Calu3 (cell line): ENCODE data around the gene SLC29A4. TPM values are rescaled to one million over a fixed set of nuclear protein-coding genes. Genes with fewer than 3 reads are reported as not detected.

Source experiments
- BruUV-seq: library from RNA; stranded (reverse); fragments of 400-500 nt; replicated peaks from 2 replicates; lab custom pipeline; 2021; lab: Mats Ljungman, UMichigan
- CTCF ChIA-PET: fragments of 300-600 bp; sonication (Branson Sonifier 250); formaldehyde crosslinking; loops from one replicate; lab custom pipeline; 2022; ENCODE audit warnings: antibody characterized with exemption; lab: Charles Lee
- DNase-seq: peaks from one replicate; pipeline ENCODE4 v3.0.0; 2022
- H3K27ac Mint-ChIP-seq: one replicate; pipeline ENCODE4 v1.8.0; 2022; ENCODE audit warnings: mixed read lengths; ENCODE audit not compliant: unreplicated experiment
- H3K27me3 Mint-ChIP-seq: one replicate; pipeline ENCODE4 v1.8.0; 2022; ENCODE audit warnings: mixed read lengths; ENCODE audit not compliant: unreplicated experiment
- H3K36me3 Mint-ChIP-seq: one replicate; pipeline ENCODE4 v1.8.0; 2022; ENCODE audit warnings: mild to moderate bottlenecking, moderate library complexity, mixed read lengths; ENCODE audit not compliant: insufficient read depth, unreplicated experiment
- H3K4me1 Mint-ChIP-seq: one replicate; pipeline ENCODE4 v1.8.0; 2022; ENCODE audit warnings: mild to moderate bottlenecking, low read depth, mixed read lengths; ENCODE audit not compliant: unreplicated experiment
- H3K4me3 Mint-ChIP-seq: one replicate; pipeline ENCODE4 v1.8.0; 2022; ENCODE audit warnings: mild to moderate bottlenecking, low read depth, moderate library complexity, mixed read lengths; ENCODE audit not compliant: unreplicated experiment
- H3K9me3 Mint-ChIP-seq: one replicate; pipeline ENCODE4 v1.8.0; 2022; ENCODE audit warnings: low read depth, mixed read lengths; ENCODE audit not compliant: unreplicated experiment
- intact Hi-C: fragments of 100-400 bp; cut with micrococcal nuclease; formaldehyde crosslinking; loops from one replicate; pipeline ENCODE4 v1.10.0; 2022; ENCODE audit not compliant: unreplicated experiment
- total RNA-seq: library from RNA; stranded (reverse); gene quantifications from 2 replicates; pipeline ENCODE4 v1.2.3, GENCODE V29; 2022
- TF ChIP-seq, protein P1 (sequence below): fragments of 200-600 bp; IDR thresholded peaks from one replicate; pipeline ENCODE4 v1.8.0; 2022; ENCODE audit warnings: antibody characterized with exemption; ENCODE audit not compliant: unreplicated experiment

The SLC29A4 gene
- total RNA-seq, 1 experiment from 2014 or later: 2.5 TPM

GRCh38 chr7:5348134-5349004, 65.6 kb downstream of the SLC29A4 start:
- no TSS peak for BruUV-seq
- TF ChIP-seq, protein P1, sequence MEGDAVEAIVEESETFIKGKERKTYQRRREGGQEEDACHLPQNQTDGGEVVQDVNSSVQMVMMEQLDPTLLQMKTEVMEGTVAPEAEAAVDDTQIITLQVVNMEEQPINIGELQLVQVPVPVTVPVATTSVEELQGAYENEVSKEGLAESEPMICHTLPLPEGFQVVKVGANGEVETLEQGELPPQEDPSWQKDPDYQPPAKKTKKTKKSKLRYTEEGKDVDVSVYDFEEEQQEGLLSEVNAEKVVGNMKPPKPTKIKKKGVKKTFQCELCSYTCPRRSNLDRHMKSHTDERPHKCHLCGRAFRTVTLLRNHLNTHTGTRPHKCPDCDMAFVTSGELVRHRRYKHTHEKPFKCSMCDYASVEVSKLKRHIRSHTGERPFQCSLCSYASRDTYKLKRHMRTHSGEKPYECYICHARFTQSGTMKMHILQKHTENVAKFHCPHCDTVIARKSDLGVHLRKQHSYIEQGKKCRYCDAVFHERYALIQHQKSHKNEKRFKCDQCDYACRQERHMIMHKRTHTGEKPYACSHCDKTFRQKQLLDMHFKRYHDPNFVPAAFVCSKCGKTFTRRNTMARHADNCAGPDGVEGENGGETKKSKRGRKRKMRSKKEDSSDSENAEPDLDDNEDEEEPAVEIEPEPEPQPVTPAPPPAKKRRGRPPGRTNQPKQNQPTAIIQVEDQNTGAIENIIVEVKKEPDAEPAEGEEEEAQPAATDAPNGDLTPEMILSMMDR: no peak
- DNase-seq: no peak
- Mint-ChIP-seq H3K27me3 (no peaks in the 10 kb centered on the region), H3K9me3 (no peaks in the 10 kb centered on the region), H3K4me1 (no peaks in the 10 kb centered on the region), H3K4me3 (no peak overlapping the region), H3K36me3 (peaks cover 57% of the 10 kb centered on the region), H3K27ac (no peak overlapping the region)
- intact Hi-C loops: no loop called here
- CTCF ChIA-PET: no interaction called here

DNA sequence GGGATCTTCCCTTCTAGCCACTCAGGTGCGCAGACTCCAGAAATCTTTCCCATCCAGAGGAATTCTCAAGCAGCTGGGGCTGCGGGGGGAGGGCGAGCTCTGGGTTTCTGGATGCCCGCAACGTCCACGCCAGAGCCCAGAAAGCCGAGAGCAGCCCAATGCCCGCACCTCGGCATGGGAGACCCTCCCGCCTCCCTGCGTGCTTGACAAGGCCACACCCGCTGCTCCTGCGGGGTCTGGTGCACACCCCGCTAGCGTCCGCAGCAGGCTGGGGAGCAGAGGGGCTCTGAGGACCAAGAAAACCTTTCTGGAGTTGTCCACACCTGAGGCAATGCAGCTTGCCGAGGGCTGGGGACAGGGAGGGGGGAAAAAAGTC, 66.2 kb downstream of the SLC29A4 start:
- Mint-ChIP-seq H3K36me3 (peaks cover 58% of the 10 kb centered on the region), H3K27me3 (no peaks in the 10 kb centered on the region), H3K27ac (no peak overlapping the region), H3K9me3 (no peaks in the 10 kb centered on the region), H3K4me1 (no peaks in the 10 kb centered on the region), H3K4me3 (no peak overlapping the region)
- BruUV-seq: no TSS peak
- TF ChIP-seq, protein P1: no peak
- CTCF ChIA-PET: no interaction called here
- intact Hi-C loops: no loop called here
- DNase-seq: no peak

GRCh38 chr7:5349437-5350173, 66.9 kb downstream of the SLC29A4 start:
- Mint-ChIP-seq H3K4me3 (no peak overlapping the region), H3K9me3 (no peaks in the 10 kb centered on the region), H3K36me3 (peaks cover 58% of the 10 kb centered on the region), H3K4me1 (no peaks in the 10 kb centered on the region), H3K27me3 (no peaks in the 10 kb centered on the region), H3K27ac (no peak overlapping the region)
- TF ChIP-seq, protein P1: no peak
- DNase-seq: no peak
- CTCF ChIA-PET: interaction anchor here (0.6 kb wide), 1 partner anchor 20 kb away, joined by 4 read pairs; no protein-coding TSS in a partner anchor
- intact Hi-C loops: no loop called here
- BruUV-seq: no TSS peak

- CTCF ChIA-PET: interaction anchor here (0.6 kb wide), 1 partner anchor 21 kb away, joined by 4 read pairs; no protein-coding TSS in a partner anchor
- TF ChIP-seq, protein P1: no peak
- H3K36me3 Mint-ChIP-seq: peaks cover 58% of the 10 kb centered on the region
- H3K27me3 Mint-ChIP-seq: no peaks in the 10 kb centered on the region
- H3K4me1 Mint-ChIP-seq: no peaks in the 10 kb centered on the region
- DNase-seq: no peak
- no peaks in the 10 kb centered on the region for H3K9me3 Mint-ChIP-seq
- intact Hi-C loops: no loop called here
- BruUV-seq: no TSS peak
- no peak overlapping the region for H3K27ac Mint-ChIP-seq
- H3K4me3 Mint-ChIP-seq: no peak overlapping the region
Measured at GRCh38 chr7:5350174-5350463, 67.4 kb downstream of the SLC29A4 start.
